ENCODE data around the gene B3GALT6.

GRCh38 chr1:1243807-1244191, 11.8 kb downstream of the B3GALT6 start:
- TF ChIP-seq CTCF (IDR thresholded peaks at IDR 0.05) (no peak), POLR2AphosphoS5 (IDR thresholded peaks at IDR 0.05; ENCODE audit: insufficient read depth in 1 of 2, low read depth in 1 of 2) (no peak)
